ENCODE measurements around the gene BBOX1. TPM values are rescaled to one million over a fixed set of nuclear protein-coding genes. Genes with fewer than 3 reads are reported as not detected.

Gene BBOX1
- total and polyA plus RNA-seq, 2 donors (not counting 1 experiment from before 2014, with no cell fraction given), result not detected

Other genes starting within 250 kb of the BBOX1 start
- gene FIBIN, start 46.7 kb upstream of the BBOX1 start, total RNA-seq, result 89.8 and 112 TPM in 2 replicates
- 14.9 and 27.3 TPM in 2 replicates for gene FIBIN, start 46.7 kb upstream of the BBOX1 start, polyA plus RNA-seq